ENCODE data around the gene ISX. TPM values are rescaled to one million over a fixed set of nuclear protein-coding genes. Genes with fewer than 3 reads are reported as not detected.

The ISX gene
- total RNA-seq, 1 donor from 2014 or later = 4.0 TPM

DNA sequence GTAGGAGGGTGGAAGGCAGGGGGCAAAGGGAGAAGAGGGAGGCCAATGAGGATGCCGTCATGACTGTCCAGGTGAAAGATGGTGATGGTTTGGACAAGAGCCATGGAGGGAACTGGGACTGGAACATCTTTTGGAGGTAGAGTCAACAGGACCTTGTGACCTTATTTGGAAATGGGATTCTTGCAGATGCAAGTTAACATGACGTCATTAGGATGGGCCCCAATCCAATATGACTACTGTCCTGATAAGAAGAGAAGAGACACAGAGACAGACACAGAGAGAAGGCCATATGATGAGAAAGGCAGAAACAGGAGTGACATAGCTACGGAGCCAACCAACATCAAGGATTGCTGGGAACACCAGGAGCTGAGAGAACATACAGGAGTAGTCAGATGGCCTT, 31.0 kb upstream of the ISX start:
- Mint-ChIP-seq H3K27me3 (peaks cover 10% of the 10 kb centered on the region), H3K4me3 (no peak overlapping the region), H3K36me3 (no peaks in the 10 kb centered on the region), H3K9me3 (no peaks in the 10 kb centered on the region), H3K27ac (no peak overlapping the region), H3K4me1 (ENCODE audit: unreplicated experiment) (peaks cover 9% of the 10 kb centered on the region)
- DNase-seq (ENCODE audit: extremely low spot score, unreplicated experiment) = no peak
- TF ChIP-seq, protein P1, sequence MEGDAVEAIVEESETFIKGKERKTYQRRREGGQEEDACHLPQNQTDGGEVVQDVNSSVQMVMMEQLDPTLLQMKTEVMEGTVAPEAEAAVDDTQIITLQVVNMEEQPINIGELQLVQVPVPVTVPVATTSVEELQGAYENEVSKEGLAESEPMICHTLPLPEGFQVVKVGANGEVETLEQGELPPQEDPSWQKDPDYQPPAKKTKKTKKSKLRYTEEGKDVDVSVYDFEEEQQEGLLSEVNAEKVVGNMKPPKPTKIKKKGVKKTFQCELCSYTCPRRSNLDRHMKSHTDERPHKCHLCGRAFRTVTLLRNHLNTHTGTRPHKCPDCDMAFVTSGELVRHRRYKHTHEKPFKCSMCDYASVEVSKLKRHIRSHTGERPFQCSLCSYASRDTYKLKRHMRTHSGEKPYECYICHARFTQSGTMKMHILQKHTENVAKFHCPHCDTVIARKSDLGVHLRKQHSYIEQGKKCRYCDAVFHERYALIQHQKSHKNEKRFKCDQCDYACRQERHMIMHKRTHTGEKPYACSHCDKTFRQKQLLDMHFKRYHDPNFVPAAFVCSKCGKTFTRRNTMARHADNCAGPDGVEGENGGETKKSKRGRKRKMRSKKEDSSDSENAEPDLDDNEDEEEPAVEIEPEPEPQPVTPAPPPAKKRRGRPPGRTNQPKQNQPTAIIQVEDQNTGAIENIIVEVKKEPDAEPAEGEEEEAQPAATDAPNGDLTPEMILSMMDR (conservative IDR thresholded peaks at IDR 0.05) = no peak

DNA sequence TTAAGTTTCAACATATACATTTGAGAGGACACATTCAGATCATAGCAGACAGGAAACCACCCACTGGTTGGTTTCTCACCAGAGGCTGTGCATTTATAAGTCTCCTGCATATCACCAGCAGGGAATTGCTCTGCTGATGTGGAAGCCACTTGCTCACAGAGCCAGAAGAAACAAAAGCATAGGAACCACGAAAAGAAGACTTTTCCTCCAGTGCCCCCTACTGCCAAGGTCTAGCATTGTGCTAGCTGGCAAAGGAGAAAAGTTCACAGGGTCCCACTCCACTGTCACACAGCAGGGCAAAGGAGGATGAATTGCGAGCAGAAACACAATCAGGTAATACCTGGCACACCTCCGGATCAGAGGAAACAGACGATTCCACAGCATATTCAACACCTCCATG, 28.9 kb upstream of the ISX start:
- H3K27me3 Mint-ChIP-seq = peaks cover 10% of the 10 kb centered on the region
- H3K4me1 Mint-ChIP-seq (ENCODE audit: unreplicated experiment) = peaks cover 11% of the 10 kb centered on the region
- TF ChIP-seq, protein P1 (conservative IDR thresholded peaks at IDR 0.05) = peak; percentile 59
- no peak for DNase-seq (ENCODE audit: extremely low spot score, unreplicated experiment)
- no peak overlapping the region for H3K4me3 Mint-ChIP-seq
- no peaks in the 10 kb centered on the region for H3K9me3 Mint-ChIP-seq
- no peaks in the 10 kb centered on the region for H3K36me3 Mint-ChIP-seq
- no peak overlapping the region for H3K27ac Mint-ChIP-seq

DNA sequence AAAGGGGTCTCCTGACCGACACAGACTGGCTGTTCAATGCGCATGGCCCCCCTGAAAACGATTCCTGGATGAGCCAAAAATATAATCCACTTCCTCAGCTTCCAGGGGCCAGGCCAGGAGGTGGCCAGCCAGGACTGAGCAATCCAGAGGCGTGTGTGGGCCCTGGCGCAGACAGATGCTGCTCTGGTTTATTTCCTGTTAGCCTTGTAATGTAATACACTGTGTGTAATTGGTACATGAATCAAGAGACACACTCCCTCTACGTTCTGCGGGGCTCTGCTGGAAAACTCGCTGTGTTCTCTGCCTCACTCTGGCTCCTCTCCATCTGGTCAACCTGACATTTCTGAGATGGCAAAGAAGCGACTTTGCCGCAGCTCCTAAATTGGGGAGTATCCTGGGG, 26.3 kb upstream of the ISX start:
- peaks cover 11% of the 10 kb centered on the region for H3K4me1 Mint-ChIP-seq (ENCODE audit: unreplicated experiment)

DNA sequence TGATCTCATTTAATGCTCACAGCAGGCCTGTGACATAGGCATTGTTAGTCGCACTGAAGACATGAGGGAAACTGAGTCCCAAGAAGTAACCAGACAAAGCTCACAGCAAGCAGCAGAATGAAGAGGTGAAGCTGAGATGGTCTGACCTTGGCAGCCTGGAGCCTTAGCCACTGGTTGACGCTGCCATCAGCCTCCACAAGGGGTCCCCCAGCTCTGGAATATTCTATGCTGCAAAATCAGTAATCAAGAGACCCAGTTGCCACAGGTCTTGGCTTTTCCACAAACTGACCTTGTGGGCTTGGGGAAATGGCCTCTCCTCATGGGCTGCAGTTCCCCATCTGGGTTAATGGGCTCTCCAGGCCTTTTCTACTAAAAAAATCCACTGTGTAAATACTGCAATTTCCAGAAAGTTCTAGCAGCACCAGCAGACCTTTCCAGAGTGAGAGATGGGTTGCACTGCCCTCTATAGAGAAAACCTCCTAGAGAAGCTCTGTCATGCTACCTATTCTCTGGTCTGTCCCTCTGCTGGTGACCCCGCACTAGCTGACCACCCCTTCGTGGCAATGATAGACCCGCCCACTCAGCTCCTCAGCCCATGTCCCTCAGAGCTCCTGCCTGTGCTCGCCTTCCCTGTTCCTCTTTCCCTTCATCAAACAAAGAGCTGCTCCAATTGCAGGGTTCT, 22.6 kb upstream of the ISX start:
- DNase-seq (ENCODE audit: extremely low spot score, unreplicated experiment) = no peak
- Mint-ChIP-seq H3K36me3 (no peaks in the 10 kb centered on the region), H3K27me3 (peaks cover 14% of the 10 kb centered on the region), H3K9me3 (no peaks in the 10 kb centered on the region), H3K4me1 (ENCODE audit: unreplicated experiment) (peaks cover 12% of the 10 kb centered on the region), H3K4me3 (no peak overlapping the region), H3K27ac (no peak overlapping the region)
- TF ChIP-seq, protein P1 (conservative IDR thresholded peaks at IDR 0.05) = peak; percentile 20

More for the DNA sequence above, 26.3 kb upstream of the ISX start:
- Mint-ChIP-seq H3K9me3 (no peaks in the 10 kb centered on the region), H3K36me3 (no peaks in the 10 kb centered on the region), H3K27ac (no peak overlapping the region), H3K4me3 (no peak overlapping the region), H3K27me3 (peaks cover 10% of the 10 kb centered on the region)
- TF ChIP-seq, protein P1 (conservative IDR thresholded peaks at IDR 0.05) = no peak
- no peak for DNase-seq (ENCODE audit: extremely low spot score, unreplicated experiment)

DNA sequence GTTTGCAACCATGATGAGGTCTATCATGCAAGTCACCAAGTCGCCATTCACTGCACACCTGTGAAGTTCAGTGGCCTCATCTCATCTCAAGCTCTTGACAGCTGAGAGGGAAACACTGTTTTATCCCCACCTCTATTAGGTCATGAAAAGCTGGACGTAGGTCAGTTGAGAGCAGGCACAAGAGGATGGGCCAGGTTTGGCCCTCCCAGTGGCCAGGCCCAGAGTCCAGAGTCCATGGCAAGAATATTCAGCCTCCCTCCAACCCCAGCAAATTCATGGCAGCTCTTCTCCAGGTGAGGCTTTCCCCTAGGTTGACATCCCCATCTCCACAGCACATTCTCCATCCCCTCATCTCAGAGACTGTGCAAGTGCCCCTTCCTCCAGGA, 22.0 kb upstream of the ISX start:
- TF ChIP-seq, protein P1 (conservative IDR thresholded peaks at IDR 0.05) = no peak
- Mint-ChIP-seq H3K27ac (no peak overlapping the region), H3K9me3 (no peaks in the 10 kb centered on the region), H3K4me3 (no peak overlapping the region), H3K4me1 (ENCODE audit: unreplicated experiment) (peaks cover 12% of the 10 kb centered on the region), H3K27me3 (peaks cover 14% of the 10 kb centered on the region), H3K36me3 (no peaks in the 10 kb centered on the region)
- DNase-seq (ENCODE audit: extremely low spot score, unreplicated experiment) = no peak
